ENCODE results near the gene ITGB1BP1. TPM values are rescaled to one million over a fixed set of nuclear protein-coding genes. Genes with fewer than 3 reads are reported as not detected.
A peak's percentile ranks its signal among the peaks of the same experiment; 100 is the strongest.

Gene ITGB1BP1
- total and polyA plus RNA-seq, 10 donors: 24.0 to 79.4 (median 51.3) TPM

- Histone ChIP-seq H3K27ac (no peak overlapping the region), H3K27me3 (replicated peaks in 1 of 7) (peaks cover 0 to 13% (median 0%) of the 10 kb centered on the region in 7 donors), H3K4me3 (peak overlapping the region in 4 of 8 donors; percentile 5 to 53 (median 21)), H3K36me3 (no peaks in the 10 kb centered on the region), H3K9me3 (no peaks in the 10 kb centered on the region), H3K4me1 (peaks cover 0 to 6% (median 0%) of the 10 kb centered on the region in 6 donors)
- no peak for TF ChIP-seq POLR2AphosphoS5 (IDR thresholded peaks at IDR 0.05)
- no peak for TF ChIP-seq CTCF (IDR thresholded peaks at IDR 0.05 in 8 of 11, conservative IDR thresholded peaks at IDR 0.05 in 3 of 11)
- intact Hi-C loops (cut with DNase I; ENCODE audit: low total_unique reads): no loop called here
- 57 to 79% (median 69%) methylated on average over 11 of the region's 11 CpGs for WGBS, 5 donors
- DNase-seq: no peak
Measured at GRCh38 chr2:9356261-9356660, 67.1 kb downstream of the ITGB1BP1 start.

- Histone ChIP-seq H3K27ac (no peak overlapping the region), H3K4me3 (no peak overlapping the region), H3K36me3 (no peaks in the 10 kb centered on the region), H3K27me3 (replicated peaks in 1 of 7) (peaks cover 0 to 13% (median 0%) of the 10 kb centered on the region in 7 donors), H3K9me3 (no peaks in the 10 kb centered on the region), H3K4me1 (peaks cover 0 to 6% (median 0%) of the 10 kb centered on the region in 6 donors)
- 71 to 82% (median 76%) methylated on average over 4 of the region's 4 CpGs for WGBS, 5 donors
- no peak for TF ChIP-seq CTCF (IDR thresholded peaks at IDR 0.05 in 8 of 11, conservative IDR thresholded peaks at IDR 0.05 in 3 of 11)
- TF ChIP-seq POLR2A (IDR thresholded peaks at IDR 0.05): no peak
- no peak for TF ChIP-seq POLR2AphosphoS5 (IDR thresholded peaks at IDR 0.05)
- DNase-seq: no peak
- intact Hi-C loops (cut with DNase I; ENCODE audit: low total_unique reads): no loop called here
Measured at GRCh38 chr2:9355716-9356115, 67.6 kb downstream of the ITGB1BP1 start.

GRCh38 chr2:9355270-9355669 is 68.1 kb downstream of the ITGB1BP1 start:
- H3K27me3 ChIP-seq (replicated peaks in 1 of 7): peaks cover 0 to 13% (median 0%) of the 10 kb centered on the region in 7 donors
- H3K36me3 ChIP-seq: no peaks in the 10 kb centered on the region
- no peak for TF ChIP-seq POLR2AphosphoS5 (IDR thresholded peaks at IDR 0.05)
- TF ChIP-seq POLR2A (IDR thresholded peaks at IDR 0.05): no peak
- no peak for TF ChIP-seq CTCF (IDR thresholded peaks at IDR 0.05 in 8 of 11, conservative IDR thresholded peaks at IDR 0.05 in 3 of 11)
- no peaks in the 10 kb centered on the region for H3K9me3 ChIP-seq
- 83 to 90% (median 86%) methylated on average over 3 of the region's 3 CpGs for WGBS, 5 donors
- intact Hi-C loops (cut with DNase I; ENCODE audit: low total_unique reads): no loop called here
- no peak overlapping the region for H3K4me3 ChIP-seq
- H3K27ac ChIP-seq: no peak overlapping the region
- no peak for DNase-seq
- peaks cover 0 to 6% (median 0%) of the 10 kb centered on the region in 6 donors for H3K4me1 ChIP-seq

GRCh38 chr2:9354318-9354717 is 69.0 kb downstream of the ITGB1BP1 start:
- Histone ChIP-seq H3K27ac (no peak overlapping the region), H3K9me3 (no peaks in the 10 kb centered on the region), H3K36me3 (no peaks in the 10 kb centered on the region), H3K4me3 (no peak overlapping the region), H3K4me1 (peaks cover 0 to 6% (median 0%) of the 10 kb centered on the region in 6 donors), H3K27me3 (replicated peaks in 1 of 7) (peaks cover 0 to 13% (median 0%) of the 10 kb centered on the region in 7 donors)
- intact Hi-C loops (cut with DNase I; ENCODE audit: low total_unique reads): no loop called here
- no peak for DNase-seq
- TF ChIP-seq CTCF (IDR thresholded peaks at IDR 0.05 in 8 of 11, conservative IDR thresholded peaks at IDR 0.05 in 3 of 11) (no peak), POLR2AphosphoS5 (IDR thresholded peaks at IDR 0.05) (no peak), POLR2A (IDR thresholded peaks at IDR 0.05) (no peak)
- WGBS, 5 donors: 86 to 95% (median 91%) methylated on average over 12 of the region's 12 CpGs

Other genes with a start within 250 kb of the ITGB1BP1 start
- gene ASAP2, start 216.7 kb downstream of the ITGB1BP1 start, total RNA-seq: 1 to 10 TPM; 1.4 to 3.0 (median 2.7) TPM
- gene ASAP2, start 216.7 kb downstream of the ITGB1BP1 start, polyA plus RNA-seq: 1 to 10 TPM in 2 of 3 donors, under 1 TPM in 1; 0.93 to 1.6 (median 1.3) TPM
- gene CPSF3, start 126 bp upstream of the ITGB1BP1 start, total RNA-seq: 10 to 100 TPM; 21.5 to 35.8 (median 28.2) TPM
- 10 to 100 TPM; 18.9 to 24.0 (median 19.1) TPM for gene CPSF3, start 126 bp upstream of the ITGB1BP1 start, polyA plus RNA-seq
- 10 to 100 TPM; 29.7 to 43.7 (median 37.6) TPM for gene IAH1, start 51.0 kb upstream of the ITGB1BP1 start, total RNA-seq
- 10 to 100 TPM; 53.8 to 76.5 (median 55.8) TPM for gene IAH1, start 51.0 kb upstream of the ITGB1BP1 start, polyA plus RNA-seq
- gene ADAM17, start 132.3 kb upstream of the ITGB1BP1 start, total RNA-seq: 10 to 100 TPM; 27.4 to 54.0 (median 44.4) TPM
- 10 to 100 TPM in 1 of 3 donors, 1 to 10 TPM in 2; 9.4 to 10.6 (median 9.4) TPM for gene ADAM17, start 132.3 kb upstream of the ITGB1BP1 start, polyA plus RNA-seq
- 100 to 1,000 TPM; 118 to 162 (median 136) TPM for gene YWHAQ, start 207.5 kb upstream of the ITGB1BP1 start, total RNA-seq
- gene YWHAQ, start 207.5 kb upstream of the ITGB1BP1 start, polyA plus RNA-seq: 100 to 1,000 TPM in 2 of 3 donors, 10 to 100 TPM in 1; 69.0 to 129 (median 124) TPM

Data from spleen (tissue), 11 donors.